Measurements from ENCODE around the gene SRCIN1.

The SRCIN1 gene

GRCh38 chr17:38617074-38617860, 11.5 kb upstream of the SRCIN1 start:
- DNase-seq = no peak

- DNase-seq = no peak
Measured at GRCh38 chr17:38616361-38616760, 10.6 kb upstream of the SRCIN1 start.

GRCh38 chr17:38613981-38614779, 8.4 kb upstream of the SRCIN1 start:
- DNase-seq = no peak

GRCh38 chr17:38613525-38613980, 7.8 kb upstream of the SRCIN1 start:
- no peak for DNase-seq

- DNase-seq = no peak
Measured at GRCh38 chr17:38611872-38612376, 6.2 kb upstream of the SRCIN1 start.

- DNase-seq = no peak
Measured at GRCh38 chr17:38611070-38611786, 5.5 kb upstream of the SRCIN1 start.

- no peak for DNase-seq
Measured at GRCh38 chr17:38609280-38610031, 3.7 kb upstream of the SRCIN1 start.

- DNase-seq = no peak
Measured at GRCh38 chr17:38608648-38609047, 2.9 kb upstream of the SRCIN1 start.

GRCh38 chr17:38606646-38607611, 1.2 kb upstream of the SRCIN1 start:
- no peak for DNase-seq

GRCh38 chr17:38605411-38605840, 326 bp downstream of the SRCIN1 start:
- no peak for DNase-seq

- no peak for DNase-seq
Measured at GRCh38 chr17:38604479-38605403, 1.0 kb downstream of the SRCIN1 start.

GRCh38 chr17:38603786-38604478, 1.8 kb downstream of the SRCIN1 start:
- DNase-seq = no peak

GRCh38 chr17:38602956-38603785, 2.6 kb downstream of the SRCIN1 start:
- DNase-seq = no peak

- DNase-seq = no peak
Measured at GRCh38 chr17:38602453-38602852, 3.3 kb downstream of the SRCIN1 start.

GRCh38 chr17:38601539-38602351, 4.0 kb downstream of the SRCIN1 start:
- DNase-seq = no peak

- DNase-seq = peak; percentile 88
Measured at GRCh38 chr17:38600906-38601305, 4.8 kb downstream of the SRCIN1 start.

GRCh38 chr17:38600416-38600815, 5.3 kb downstream of the SRCIN1 start:
- DNase-seq = no peak
